GM12873 (cell line): Measurements from ENCODE around the gene ITPRIPL2.

ENCODE experiments used
- CTCF ChIP-seq: IDR thresholded peaks from 2 replicates; pipeline ENCODE4 v1.5.1; 2012; ENCODE audit warnings: low read depth, mild to moderate bottlenecking, moderate library complexity, low read length, control low read depth; ENCODE audit not compliant: insufficient read depth; ENCODE audit errors: missing control alignments

Gene ITPRIPL2

GRCh38 chr16:19133600-19133999 lies 19.8 kb downstream of the ITPRIPL2 start:
- TF ChIP-seq CTCF: no peak

GRCh38 chr16:19135201-19135842 lies 21.6 kb downstream of the ITPRIPL2 start:
- TF ChIP-seq CTCF: no peak

- TF ChIP-seq CTCF: no peak
Observed at GRCh38 chr16:19135896-19136438, 22.2 kb downstream of the ITPRIPL2 start.

GRCh38 chr16:19136549-19137196 lies 22.9 kb downstream of the ITPRIPL2 start:
- no peak for TF ChIP-seq CTCF

GRCh38 chr16:19137201-19138128 lies 23.7 kb downstream of the ITPRIPL2 start:
- no peak for TF ChIP-seq CTCF

- TF ChIP-seq CTCF: no peak
Observed at GRCh38 chr16:19138601-19139000, 24.8 kb downstream of the ITPRIPL2 start.
